AG10803 (cell line): ENCODE measurements around the gene BLOC1S5.

Experiments
- DNase-seq: peaks from one replicate; pipeline ENCODE4 v3.0.0; 2010; ENCODE audit warnings: low read depth
- H3K4me3 ChIP-seq: 2 replicates; pipeline ENCODE4 v1.5.1; 2011; ENCODE audit warnings: mild to moderate bottlenecking, low read length, control low read depth
- TF ChIP-seq, protein P1 (sequence below): conservative IDR thresholded peaks from 2 replicates; pipeline ENCODE4 v1.5.1; 2011; ENCODE audit warnings: mild to moderate bottlenecking, low read length, control low read depth, inconsistent platforms

The BLOC1S5 gene

DNA sequence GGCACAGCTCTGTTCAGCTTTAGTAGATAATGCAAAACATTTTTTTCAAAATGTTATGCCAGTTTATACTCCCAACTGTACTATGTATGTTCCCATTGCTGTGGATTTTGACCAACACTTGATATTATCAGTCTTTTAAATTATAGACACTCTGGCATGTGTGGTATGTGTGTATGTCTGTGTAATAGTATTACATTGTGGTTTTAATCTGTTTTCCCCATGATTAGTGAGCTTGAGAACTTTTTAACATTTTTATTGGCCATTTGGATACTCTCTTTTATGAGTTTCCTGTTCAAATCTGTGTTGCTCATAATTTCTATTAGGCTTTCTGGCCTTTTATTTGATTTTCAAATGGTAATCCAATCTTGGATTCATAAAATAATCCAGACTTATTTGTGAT is 84.4 kb downstream of the BLOC1S5 start:
- TF ChIP-seq, protein P1, sequence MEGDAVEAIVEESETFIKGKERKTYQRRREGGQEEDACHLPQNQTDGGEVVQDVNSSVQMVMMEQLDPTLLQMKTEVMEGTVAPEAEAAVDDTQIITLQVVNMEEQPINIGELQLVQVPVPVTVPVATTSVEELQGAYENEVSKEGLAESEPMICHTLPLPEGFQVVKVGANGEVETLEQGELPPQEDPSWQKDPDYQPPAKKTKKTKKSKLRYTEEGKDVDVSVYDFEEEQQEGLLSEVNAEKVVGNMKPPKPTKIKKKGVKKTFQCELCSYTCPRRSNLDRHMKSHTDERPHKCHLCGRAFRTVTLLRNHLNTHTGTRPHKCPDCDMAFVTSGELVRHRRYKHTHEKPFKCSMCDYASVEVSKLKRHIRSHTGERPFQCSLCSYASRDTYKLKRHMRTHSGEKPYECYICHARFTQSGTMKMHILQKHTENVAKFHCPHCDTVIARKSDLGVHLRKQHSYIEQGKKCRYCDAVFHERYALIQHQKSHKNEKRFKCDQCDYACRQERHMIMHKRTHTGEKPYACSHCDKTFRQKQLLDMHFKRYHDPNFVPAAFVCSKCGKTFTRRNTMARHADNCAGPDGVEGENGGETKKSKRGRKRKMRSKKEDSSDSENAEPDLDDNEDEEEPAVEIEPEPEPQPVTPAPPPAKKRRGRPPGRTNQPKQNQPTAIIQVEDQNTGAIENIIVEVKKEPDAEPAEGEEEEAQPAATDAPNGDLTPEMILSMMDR: no peak
- H3K4me3 ChIP-seq: no peak overlapping the region

GRCh38 chr6:7978736-7979135 is 85.5 kb downstream of the BLOC1S5 start:
- H3K4me3 ChIP-seq: no peak overlapping the region
- DNase-seq: no peak
- TF ChIP-seq, protein P1: no peak

More for the DNA sequence above, 84.4 kb downstream of the BLOC1S5 start:
- peak; percentile 4 for DNase-seq

- H3K4me3 ChIP-seq: no peak overlapping the region
- TF ChIP-seq, protein P1: no peak
- peak; percentile 6 for DNase-seq
These were observed 87.6 kb downstream of the BLOC1S5 start for GRCh38 chr6:7976485-7977056.

DNA sequence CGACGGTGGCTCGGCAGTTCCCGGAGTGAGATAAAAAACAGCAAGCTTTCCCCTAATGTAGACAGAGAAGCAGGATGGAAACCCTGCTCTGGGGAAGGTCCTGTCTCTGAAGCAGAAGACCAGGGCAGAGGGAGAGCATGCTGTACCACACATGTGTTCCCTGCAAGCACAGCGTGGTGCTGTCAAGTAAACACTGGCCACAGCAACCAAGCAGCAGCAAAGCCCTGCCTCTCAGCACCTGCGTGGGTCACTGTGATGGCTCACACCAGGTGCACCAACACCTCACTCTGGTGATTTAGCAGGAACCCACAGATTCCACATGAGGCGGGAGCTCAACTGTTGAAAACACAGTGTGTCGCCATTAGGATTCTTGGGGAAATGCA is 88.4 kb downstream of the BLOC1S5 start:
- DNase-seq: peak; percentile 4
- peak overlapping the region; percentile 4; the same call in 1 of the 2 replicates for H3K4me3 ChIP-seq
- TF ChIP-seq, protein P1: no peak

DNA sequence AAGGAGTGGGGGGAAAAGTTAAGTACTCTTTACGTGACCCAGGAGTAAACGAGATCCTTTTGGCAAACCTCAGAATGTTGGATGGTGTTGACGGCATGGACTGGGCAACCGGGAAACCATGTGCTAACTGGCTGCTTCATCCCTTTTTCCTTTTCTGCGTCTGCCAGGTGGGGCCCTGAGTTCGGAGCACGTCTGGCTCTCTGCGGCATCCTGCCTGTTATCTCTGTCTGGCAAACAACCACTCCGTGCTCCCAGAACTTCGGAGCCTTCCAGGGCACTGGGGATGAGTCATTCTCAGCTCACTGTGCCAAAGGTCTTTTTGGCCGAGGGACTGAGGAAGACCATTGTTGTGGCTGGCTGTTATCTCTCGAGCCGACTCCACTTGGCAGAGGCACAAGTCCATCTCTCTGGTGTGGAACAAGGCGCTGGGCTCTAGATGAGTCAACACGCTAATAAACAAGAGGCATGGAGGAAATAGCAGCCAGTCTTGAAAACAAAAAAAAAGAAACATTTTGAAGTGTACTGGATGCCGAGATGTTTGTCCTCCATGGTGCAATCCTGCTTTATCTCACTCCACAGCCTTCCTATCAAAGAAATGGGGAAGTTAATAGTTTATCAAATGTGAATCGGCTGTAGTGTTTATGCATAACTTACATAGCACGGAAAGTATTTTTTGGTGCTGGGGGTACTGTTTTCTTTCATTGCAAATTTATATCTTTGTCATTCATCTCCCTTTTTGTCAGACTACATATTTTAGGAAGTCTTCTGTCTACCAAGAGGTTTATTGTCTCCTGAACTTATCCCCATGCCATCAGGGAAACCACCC is 89.0 kb downstream of the BLOC1S5 start:
- TF ChIP-seq, protein P1: no peak
- H3K4me3 ChIP-seq: peak overlapping the region; percentile 4; the same call in 1 of the 2 replicates
- peak; percentile 89 for DNase-seq

DNA sequence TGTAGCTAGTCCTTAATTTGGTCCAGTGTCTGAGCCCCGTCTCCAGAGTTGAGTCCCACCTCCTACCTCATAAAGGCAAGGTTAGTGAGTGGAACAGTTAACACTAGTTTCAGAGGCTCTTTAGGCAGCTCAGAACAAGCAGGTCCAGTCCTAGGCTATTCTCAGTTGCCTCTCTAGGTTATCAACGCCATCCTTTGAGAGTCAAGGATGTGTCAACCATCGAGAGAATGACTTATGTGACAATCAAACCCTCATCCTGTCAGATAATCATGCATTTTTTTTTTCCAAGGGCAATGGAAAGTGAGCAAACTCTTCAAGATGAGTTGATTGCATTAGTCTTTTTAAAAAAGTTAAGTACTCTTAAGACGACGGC is 89.6 kb downstream of the BLOC1S5 start:
- TF ChIP-seq, protein P1: no peak
- H3K4me3 ChIP-seq: no peak overlapping the region
- DNase-seq: no peak

DNA sequence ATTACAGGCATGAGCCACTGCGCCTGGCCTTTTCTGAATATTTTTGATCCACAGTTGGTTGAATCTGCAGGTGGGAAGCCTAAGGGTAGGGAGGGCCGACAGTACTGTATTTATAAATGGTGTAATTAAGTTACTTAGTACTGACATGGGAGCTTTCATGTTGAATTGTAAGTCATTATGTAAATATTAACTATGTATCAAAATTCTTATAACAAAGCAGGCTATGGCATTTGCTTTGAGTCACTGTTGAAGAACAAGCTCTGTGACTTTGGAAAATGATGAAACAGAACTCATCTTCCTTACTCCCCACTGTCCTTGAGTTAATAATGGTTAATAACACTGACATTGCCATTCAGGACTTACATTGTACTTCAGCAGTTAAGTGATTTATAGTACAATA is 90.6 kb downstream of the BLOC1S5 start:
- no peak for DNase-seq
- TF ChIP-seq, protein P1: no peak
- H3K4me3 ChIP-seq: no peak overlapping the region
